ENCODE data around the gene PLA2G12B.

Gene PLA2G12B

GRCh38 chr10:73000973-73001372, 46.4 kb upstream of the PLA2G12B start:
- Histone ChIP-seq H3K4me3 (ENCODE audit: low read depth, low read length) (no peak overlapping the region), H3K4me1 (ENCODE audit: control insufficient read depth, insufficient read depth, low read length) (no peaks in the 10 kb centered on the region), H3K9me3 (ENCODE audit: control insufficient read depth, insufficient read depth, low read depth, low read length) (no peaks in the 10 kb centered on the region), H3K36me3 (ENCODE audit: control insufficient read depth in 2 of 2, insufficient read depth in 1 of 2, low read length in 2 of 2) (peaks cover 0 to 5% of the 10 kb centered on the region in 2 experiments; a peak in 1 of 3 replicates), H3K27ac (ENCODE audit: extremely low read depth, low read depth, low read length) (no peak overlapping the region)
- TF ChIP-seq ZNF521 (tag by site-specific recombination; IDR thresholded peaks at IDR 0.05) (no peak), ELK4 (IDR thresholded peaks at IDR 0.05; ENCODE audit: borderline replicate concordance, low read depth, low read length) (no peak), ZNF350 (tag by site-specific recombination; IDR thresholded peaks at IDR 0.05) (no peak), ZNF26 (tag by site-specific recombination; IDR thresholded peaks at IDR 0.05) (no peak), ZNF76 (tag by site-specific recombination; IDR thresholded peaks at IDR 0.05; ENCODE audit: borderline replicate concordance, low read depth) (no peak), ZNF280C (tag by site-specific recombination; IDR thresholded peaks at IDR 0.05) (no peak), KLF16 (tag by site-specific recombination; IDR thresholded peaks at IDR 0.05) (no peak), ZNF561 (tag by site-specific recombination; IDR thresholded peaks at IDR 0.05; ENCODE audit: borderline replicate concordance) (no peak), ZBTB21 (tag by site-specific recombination; IDR thresholded peaks at IDR 0.05) (no peak), ZFP37 (tag by site-specific recombination; IDR thresholded peaks at IDR 0.05) (no peak), ZNF146 (tag by site-specific recombination; IDR thresholded peaks at IDR 0.05) (no peak), ZNF221 (tag by site-specific recombination; IDR thresholded peaks at IDR 0.05; ENCODE audit: borderline replicate concordance) (no peak), TCF7L2 (IDR thresholded peaks at IDR 0.05; ENCODE audit: borderline replicate concordance, low read depth, low read length) (no peak), PRDM6 (tag by site-specific recombination; IDR thresholded peaks at IDR 0.05) (no peak)
- ChIA-PET CTCF (no interaction called here), POLR2A (interaction anchor here (0.5 kb wide), 1 partner anchor 21 kb away, joined by 7 read pairs; no protein-coding TSS in a partner anchor)

- no peak for TF ChIP-seq ZNF350 (tag by site-specific recombination; IDR thresholded peaks at IDR 0.05)
- peak; percentile 60; the same call in 1 of the 2 replicates for TF ChIP-seq ZNF121 (tag by site-specific recombination; IDR thresholded peaks at IDR 0.05)
- TF ChIP-seq ATF2 (tag by site-specific recombination; IDR thresholded peaks at IDR 0.05; ENCODE audit: low read depth): no peak
- peak; percentile 34 for TF ChIP-seq SETDB1 (IDR thresholded peaks at IDR 0.05; ENCODE audit: insufficient read length, low read length)
- TF ChIP-seq TCF7L2 (IDR thresholded peaks at IDR 0.05; ENCODE audit: borderline replicate concordance, low read depth, low read length): no peak
- no peak for TF ChIP-seq ZNF660 (tag by site-specific recombination; IDR thresholded peaks at IDR 0.05)
- H3K4me3 ChIP-seq (ENCODE audit: low read depth, low read length): no peak overlapping the region
- no peaks in the 10 kb centered on the region for H3K9me3 ChIP-seq (ENCODE audit: control insufficient read depth, insufficient read depth, low read depth, low read length)
- CTCF ChIA-PET: interaction anchor here (1.0 kb wide), 1 partner anchor 8 kb away, joined by 3 read pairs; no protein-coding TSS in a partner anchor
- POLR2A ChIA-PET: no interaction called here
- H3K4me1 ChIP-seq (ENCODE audit: control insufficient read depth, insufficient read depth, low read length): no peaks in the 10 kb centered on the region
- no peak overlapping the region for H3K27ac ChIP-seq (ENCODE audit: extremely low read depth, low read depth, low read length)
- H3K36me3 ChIP-seq (ENCODE audit: control insufficient read depth in 2 of 2, insufficient read depth in 1 of 2, low read length in 2 of 2): no peaks in the 10 kb centered on the region; a peak in 1 of 3 replicates
These were observed 42.5 kb upstream of the PLA2G12B start for GRCh38 chr10:72997099-72997498.
